Brain microvascular endothelial cell (primary cell): ENCODE data around the gene POC1B.

Source experiments
- DNase-seq: peaks from one replicate; pipeline ENCODE4 v3.0.0-alpha.2; 2020
- H3K27ac ChIP-seq: fragments of 250-450 bp; sonication (Bioruptor Pico); 2 replicates; pipeline ENCODE4 v1.5.1; 2020; ENCODE audit warnings: mild to moderate bottlenecking, moderate library complexity
- H3K27me3 ChIP-seq: fragments of 250-450 bp; sonication (Bioruptor Pico); replicated peaks from 2 replicates; pipeline ENCODE4 v1.5.1; 2020; ENCODE audit warnings: mild to moderate bottlenecking
- H3K36me3 ChIP-seq: fragments of 250-450 bp; sonication (Bioruptor Pico); replicated peaks from 2 replicates; pipeline ENCODE4 v1.5.1; 2020; ENCODE audit warnings: mild to moderate bottlenecking
- H3K4me3 ChIP-seq: 2 replicates; pipeline ENCODE4 v1.5.1; 2011; ENCODE audit warnings: low read depth, mild to moderate bottlenecking, control low read depth, low read length, moderate library complexity
- CTCF ChIP-seq: IDR thresholded peaks from 2 replicates; pipeline ENCODE4 v1.5.1; 2011; ENCODE audit warnings: low read depth, mild to moderate bottlenecking, moderate library complexity, low read length, control low read depth, inconsistent platforms; ENCODE audit errors: missing control alignments
- in situ Hi-C: cut with HindIII; loops from 2 replicates; pipeline ENCODE4 v1.10.0; 2017; ENCODE audit warnings: low sequenced_read_pairs, low pct_ligation_motif_present

POC1B gene

GRCh38 chr12:89568484-89568883 is 42.6 kb upstream of the POC1B start:
- no peak for DNase-seq
- Histone ChIP-seq H3K36me3 (no peaks in the 10 kb centered on the region), H3K4me3 (no peak overlapping the region), H3K27ac (no peak overlapping the region), H3K27me3 (no peaks in the 10 kb centered on the region)
- TF ChIP-seq CTCF: no peak
- in situ Hi-C loops: no loop called here

GRCh38 chr12:89567691-89568239 is 41.9 kb upstream of the POC1B start:
- H3K27ac ChIP-seq: no peak overlapping the region
- no peak for DNase-seq
- TF ChIP-seq CTCF: no peak
- no peak overlapping the region for H3K4me3 ChIP-seq
- H3K27me3 ChIP-seq: no peaks in the 10 kb centered on the region
- no peaks in the 10 kb centered on the region for H3K36me3 ChIP-seq
- in situ Hi-C loops: no loop called here

- DNase-seq: peak; percentile 43
- no peak overlapping the region for H3K27ac ChIP-seq
- no peaks in the 10 kb centered on the region for H3K36me3 ChIP-seq
- H3K27me3 ChIP-seq: no peaks in the 10 kb centered on the region
- TF ChIP-seq CTCF: no peak
- in situ Hi-C loops: no loop called here
- no peak overlapping the region for H3K4me3 ChIP-seq
These were observed 40.8 kb upstream of the POC1B start for GRCh38 chr12:89566615-89567014.

- TF ChIP-seq CTCF: no peak
- no peak overlapping the region for H3K4me3 ChIP-seq
- in situ Hi-C loops: no loop called here
- H3K27me3 ChIP-seq: no peaks in the 10 kb centered on the region
- no peak overlapping the region for H3K27ac ChIP-seq
- DNase-seq: no peak
- no peaks in the 10 kb centered on the region for H3K36me3 ChIP-seq
These were observed 39.2 kb upstream of the POC1B start for GRCh38 chr12:89565002-89565401.

- Histone ChIP-seq H3K36me3 (no peaks in the 10 kb centered on the region), H3K27me3 (no peaks in the 10 kb centered on the region), H3K27ac (no peak overlapping the region), H3K4me3 (no peak overlapping the region)
- in situ Hi-C loops: no loop called here
- TF ChIP-seq CTCF: no peak
- no peak for DNase-seq
These were observed 33.9 kb upstream of the POC1B start for GRCh38 chr12:89559753-89560152.

- Histone ChIP-seq H3K36me3 (no peaks in the 10 kb centered on the region), H3K27me3 (no peaks in the 10 kb centered on the region), H3K4me3 (no peak overlapping the region), H3K27ac (no peak overlapping the region)
- in situ Hi-C loops: no loop called here
- no peak for DNase-seq
- no peak for TF ChIP-seq CTCF
These were observed 31.1 kb upstream of the POC1B start for GRCh38 chr12:89556976-89557375.
